ENCODE data around the gene ADAP1. TPM values are rescaled to one million over a fixed set of nuclear protein-coding genes. Genes with fewer than 3 reads are reported as not detected.

Gene ADAP1
- total RNA-seq, 1 donor from 2014 or later: 5.2 TPM

GRCh38 chr7:876972-877311 lies 77.5 kb downstream of the ADAP1 start:
- no peak for DNase-seq (ENCODE audit: low read depth, low spot score)
- TF ChIP-seq, protein P1, sequence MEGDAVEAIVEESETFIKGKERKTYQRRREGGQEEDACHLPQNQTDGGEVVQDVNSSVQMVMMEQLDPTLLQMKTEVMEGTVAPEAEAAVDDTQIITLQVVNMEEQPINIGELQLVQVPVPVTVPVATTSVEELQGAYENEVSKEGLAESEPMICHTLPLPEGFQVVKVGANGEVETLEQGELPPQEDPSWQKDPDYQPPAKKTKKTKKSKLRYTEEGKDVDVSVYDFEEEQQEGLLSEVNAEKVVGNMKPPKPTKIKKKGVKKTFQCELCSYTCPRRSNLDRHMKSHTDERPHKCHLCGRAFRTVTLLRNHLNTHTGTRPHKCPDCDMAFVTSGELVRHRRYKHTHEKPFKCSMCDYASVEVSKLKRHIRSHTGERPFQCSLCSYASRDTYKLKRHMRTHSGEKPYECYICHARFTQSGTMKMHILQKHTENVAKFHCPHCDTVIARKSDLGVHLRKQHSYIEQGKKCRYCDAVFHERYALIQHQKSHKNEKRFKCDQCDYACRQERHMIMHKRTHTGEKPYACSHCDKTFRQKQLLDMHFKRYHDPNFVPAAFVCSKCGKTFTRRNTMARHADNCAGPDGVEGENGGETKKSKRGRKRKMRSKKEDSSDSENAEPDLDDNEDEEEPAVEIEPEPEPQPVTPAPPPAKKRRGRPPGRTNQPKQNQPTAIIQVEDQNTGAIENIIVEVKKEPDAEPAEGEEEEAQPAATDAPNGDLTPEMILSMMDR (conservative IDR thresholded peaks at IDR 0.05): no peak
- H3K36me3 Mint-ChIP-seq (ENCODE audit: low read depth): peaks cover 23% of the 10 kb centered on the region
- H3K27ac Mint-ChIP-seq (ENCODE audit: unreplicated experiment): peak overlapping the region; percentile 93
- no peaks in the 10 kb centered on the region for H3K27me3 Mint-ChIP-seq (ENCODE audit: low read depth)
- H3K4me1 Mint-ChIP-seq: peaks cover 29% of the 10 kb centered on the region
- no peaks in the 10 kb centered on the region for H3K9me3 Mint-ChIP-seq
- H3K4me3 Mint-ChIP-seq: peak overlapping the region; percentile 91

GRCh38 chr7:876077-876971 lies 78.2 kb downstream of the ADAP1 start, which contains the start of gene GET4:
Gene GET4, plus strand, starts transcription at chr7:876554. Its CDS starts 92 bp downstream, at chr7:876646.
- Mint-ChIP-seq H3K4me3 (peak within 1 kb of the TSS; percentile 91), H3K9me3 (no peaks in the 10 kb centered on the region), H3K36me3 (ENCODE audit: low read depth) (peaks cover 23% of the 10 kb centered on the region), H3K27ac (ENCODE audit: unreplicated experiment) (peak within 1 kb of the TSS; percentile 93), H3K27me3 (ENCODE audit: low read depth) (no peaks in the 10 kb centered on the region), H3K4me1 (peaks cover 26% of the 10 kb centered on the region)
- TF ChIP-seq, protein P1 (conservative IDR thresholded peaks at IDR 0.05): peak; percentile 32
- peak; percentile 97 for DNase-seq (ENCODE audit: low read depth, low spot score)

GRCh38 chr7:875476-876076 lies 78.9 kb downstream of the ADAP1 start:
- peak overlapping the region; percentile 79 for H3K4me3 Mint-ChIP-seq
- TF ChIP-seq, protein P1 (conservative IDR thresholded peaks at IDR 0.05): no peak
- DNase-seq (ENCODE audit: low read depth, low spot score): no peak
- H3K9me3 Mint-ChIP-seq: no peaks in the 10 kb centered on the region
- no peaks in the 10 kb centered on the region for H3K27me3 Mint-ChIP-seq (ENCODE audit: low read depth)
- H3K27ac Mint-ChIP-seq (ENCODE audit: unreplicated experiment): no peak overlapping the region
- peaks cover 25% of the 10 kb centered on the region for H3K4me1 Mint-ChIP-seq
- peaks cover 24% of the 10 kb centered on the region for H3K36me3 Mint-ChIP-seq (ENCODE audit: low read depth)

- Mint-ChIP-seq H3K4me1 (peaks cover 21% of the 10 kb centered on the region), H3K36me3 (ENCODE audit: low read depth) (peaks cover 26% of the 10 kb centered on the region), H3K9me3 (no peaks in the 10 kb centered on the region), H3K4me3 (peak overlapping the region; percentile 79), H3K27me3 (ENCODE audit: low read depth) (no peaks in the 10 kb centered on the region), H3K27ac (ENCODE audit: unreplicated experiment) (no peak overlapping the region)
- TF ChIP-seq, protein P1 (conservative IDR thresholded peaks at IDR 0.05): no peak
- DNase-seq (ENCODE audit: low read depth, low spot score): no peak
These were observed 79.4 kb downstream of the ADAP1 start for GRCh38 chr7:875051-875450.

GRCh38 chr7:874031-874749 lies 80.3 kb downstream of the ADAP1 start:
- no peaks in the 10 kb centered on the region for H3K9me3 Mint-ChIP-seq
- H3K27ac Mint-ChIP-seq (ENCODE audit: unreplicated experiment): no peak overlapping the region
- H3K4me1 Mint-ChIP-seq: peaks cover 17% of the 10 kb centered on the region
- H3K36me3 Mint-ChIP-seq (ENCODE audit: low read depth): peaks cover 28% of the 10 kb centered on the region
- TF ChIP-seq, protein P1 (conservative IDR thresholded peaks at IDR 0.05): no peak
- peak overlapping the region; percentile 56 for H3K4me3 Mint-ChIP-seq
- H3K27me3 Mint-ChIP-seq (ENCODE audit: low read depth): no peaks in the 10 kb centered on the region
- no peak for DNase-seq (ENCODE audit: low read depth, low spot score)
